ENCODE data around the gene ZNF750. TPM values are rescaled to one million over a fixed set of nuclear protein-coding genes. Genes with fewer than 3 reads are reported as not detected.

ZNF750 gene
- total and polyA plus RNA-seq, 7 donors = 0.01 TPM; not detected in 6

DNA sequence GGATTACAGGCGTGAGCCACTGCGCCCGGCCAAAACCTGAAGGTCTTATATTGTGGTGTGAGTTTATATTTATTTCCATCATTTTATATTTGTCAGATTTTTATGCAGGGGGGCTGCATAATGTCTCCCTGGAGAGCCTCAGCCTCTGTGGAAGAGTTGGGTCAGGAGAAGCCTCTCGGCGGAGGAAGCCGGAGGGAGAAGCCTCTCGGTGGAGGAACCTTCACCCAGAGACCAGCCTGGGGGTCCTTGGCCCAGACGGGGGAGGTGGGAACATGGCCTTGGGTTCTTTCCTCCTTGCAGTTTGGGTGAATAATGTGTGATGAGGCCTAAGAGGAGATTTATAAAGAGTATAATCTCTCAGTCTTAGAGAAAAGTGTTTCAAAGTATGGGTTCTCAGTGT lies 22.4 kb upstream of the ZNF750 start:
- Histone ChIP-seq H3K36me3 (no peaks in the 10 kb centered on the region), H3K4me3 (no peak overlapping the region), H3K9me3 (no peaks in the 10 kb centered on the region), H3K27me3 (no peaks in the 10 kb centered on the region), H3K27ac (no peak overlapping the region), H3K4me1 (peaks cover 0 to 27% (median 19%) of the 10 kb centered on the region in 4 donors)
- TF ChIP-seq POLR2A (IDR thresholded peaks at IDR 0.05) (no peak), CTCF (IDR thresholded peaks at IDR 0.05) (no peak), POLR2AphosphoS5 (IDR thresholded peaks at IDR 0.05) (no peak), EP300 (IDR thresholded peaks at IDR 0.05) (no peak)
- WGBS, 2 donors = 96 to 97% methylated on average over 8 of the region's 8 CpGs
- DNase-seq = no peak
- intact Hi-C loops (cut with DNase I) = no loop called here

- no peaks in the 10 kb centered on the region for H3K27me3 ChIP-seq
- intact Hi-C loops (cut with DNase I) = no loop called here
- H3K36me3 ChIP-seq = no peaks in the 10 kb centered on the region
- H3K27ac ChIP-seq = no peak overlapping the region
- H3K9me3 ChIP-seq = no peaks in the 10 kb centered on the region
- no peak for DNase-seq
- WGBS, 2 donors = 97% methylated on average over 12 of the region's 12 CpGs
- TF ChIP-seq POLR2A (IDR thresholded peaks at IDR 0.05) (no peak), POLR2AphosphoS5 (IDR thresholded peaks at IDR 0.05) (no peak), EP300 (IDR thresholded peaks at IDR 0.05) (no peak), CTCF (IDR thresholded peaks at IDR 0.05) (no peak)
- peaks cover 0 to 23% (median 19%) of the 10 kb centered on the region in 4 donors for H3K4me1 ChIP-seq
- H3K4me3 ChIP-seq = no peak overlapping the region
Measured at GRCh38 chr17:82861393-82861775, 21.6 kb upstream of the ZNF750 start.

DNA sequence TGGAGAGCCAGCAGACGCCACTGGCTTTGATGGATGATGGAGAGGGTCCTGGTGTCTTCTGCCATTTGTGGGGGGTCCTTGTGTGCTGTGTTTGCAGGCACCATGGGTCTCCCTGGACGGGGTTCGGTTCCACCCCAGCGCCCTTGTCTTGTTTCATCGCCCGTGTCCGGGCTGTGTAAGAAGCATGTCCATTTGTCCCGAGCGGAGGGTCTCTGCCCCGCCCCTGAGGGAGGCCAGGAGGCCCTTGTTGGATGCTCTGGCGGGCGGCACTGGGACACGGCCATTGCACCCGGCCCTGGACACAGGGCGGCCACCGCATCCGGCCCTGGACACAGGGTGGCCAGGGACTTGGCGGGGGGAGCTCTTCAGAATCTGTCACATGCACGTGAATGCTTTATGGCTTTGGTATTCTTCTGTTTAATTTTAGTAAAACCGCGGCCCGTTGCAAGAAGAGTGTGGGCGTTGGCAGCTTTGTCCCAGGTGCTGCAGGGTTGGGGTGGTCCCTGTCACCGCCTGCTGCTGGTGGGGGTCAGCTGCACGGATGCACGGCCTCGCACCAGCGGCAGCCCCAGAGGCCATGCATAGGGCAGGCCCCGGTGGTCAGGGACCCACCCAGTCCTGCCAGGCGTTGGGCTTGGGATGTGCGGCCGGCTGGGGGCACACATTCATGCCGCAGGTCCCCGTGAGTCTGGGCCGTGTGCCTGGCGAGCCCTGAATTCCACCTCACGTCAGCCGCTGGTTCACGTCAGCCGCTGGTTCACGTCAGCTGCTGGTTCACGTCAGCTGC lies 21.0 kb upstream of the ZNF750 start:
- WGBS, 2 donors = 86 to 93% methylated on average over 42 of the region's 42 CpGs
- no peaks in the 10 kb centered on the region for H3K27me3 ChIP-seq
- H3K36me3 ChIP-seq = no peaks in the 10 kb centered on the region
- H3K4me3 ChIP-seq = no peak overlapping the region
- TF ChIP-seq POLR2AphosphoS5 (IDR thresholded peaks at IDR 0.05) (no peak), EP300 (IDR thresholded peaks at IDR 0.05) (no peak), CTCF (IDR thresholded peaks at IDR 0.05) (no peak), POLR2A (IDR thresholded peaks at IDR 0.05) (no peak)
- no peak for DNase-seq
- H3K27ac ChIP-seq = no peak overlapping the region
- peaks cover 0 to 22% (median 17%) of the 10 kb centered on the region in 4 donors for H3K4me1 ChIP-seq
- H3K9me3 ChIP-seq = no peaks in the 10 kb centered on the region
- intact Hi-C loops (cut with DNase I) = no loop called here

DNA sequence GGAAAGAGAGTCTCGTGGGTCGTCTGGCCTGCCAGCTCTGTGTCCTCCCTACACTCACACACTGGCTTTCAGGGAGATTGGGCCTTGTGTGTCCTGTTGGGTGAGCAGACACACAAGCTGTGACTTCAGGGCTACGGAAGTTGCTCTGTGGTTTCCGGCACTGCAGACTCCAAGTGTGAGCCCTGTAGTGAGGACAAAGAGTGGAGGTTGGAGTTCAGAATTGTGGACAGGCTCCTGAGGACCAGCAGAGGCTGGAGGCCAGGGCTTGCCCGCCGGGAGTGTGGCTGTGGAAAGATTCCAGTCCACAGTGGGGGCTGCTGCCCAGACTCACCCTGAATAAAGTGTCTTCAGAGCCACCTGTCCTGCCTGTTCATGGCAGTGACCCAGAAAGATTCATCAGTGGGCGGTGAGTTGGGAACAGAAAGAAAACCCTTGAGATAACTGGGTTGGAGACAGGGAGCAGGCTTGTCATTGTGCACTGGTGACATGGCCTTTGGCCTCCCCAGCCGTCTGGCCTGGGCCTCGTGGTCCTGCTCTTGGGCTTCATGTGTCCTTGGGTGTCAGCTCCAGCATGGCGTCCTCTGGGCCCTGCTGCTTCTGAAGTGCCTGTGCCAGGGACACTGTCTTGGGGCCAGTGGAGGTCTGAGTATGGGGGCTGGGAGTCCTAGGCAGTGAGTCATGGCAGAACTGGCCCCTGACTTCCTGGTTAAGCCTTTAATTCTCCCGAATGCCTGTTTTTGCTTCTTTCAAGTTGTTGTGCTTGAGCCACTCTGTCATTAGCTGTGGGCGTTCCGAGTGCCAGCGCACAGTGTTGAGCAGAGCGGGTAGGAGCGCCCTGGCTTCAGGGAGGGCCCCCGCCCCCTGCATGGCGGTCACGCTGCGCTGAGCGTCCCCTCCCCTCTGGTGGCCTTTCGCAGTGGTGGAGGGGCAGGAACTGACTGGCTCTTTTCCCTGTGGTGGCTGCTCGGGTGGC lies 19.9 kb upstream of the ZNF750 start:
- DNase-seq = no peak
- Histone ChIP-seq H3K27me3 (no peaks in the 10 kb centered on the region), H3K36me3 (peaks cover 0 to 2% (median 0%) of the 10 kb centered on the region in 4 donors), H3K27ac (peak overlapping the region; percentile 10 to 42 (median 20)), H3K4me3 (peak overlapping the region in 1 of 4 donors; percentile 4), H3K4me1 (peaks cover 0 to 18% (median 14%) of the 10 kb centered on the region in 4 donors), H3K9me3 (no peaks in the 10 kb centered on the region)
- intact Hi-C loops (cut with DNase I) = no loop called here
- WGBS, 2 donors = 64 to 85% methylated on average over 23 of the region's 23 CpGs
- TF ChIP-seq POLR2A (IDR thresholded peaks at IDR 0.05) (no peak), EP300 (IDR thresholded peaks at IDR 0.05) (no peak), CTCF (IDR thresholded peaks at IDR 0.05) (no peak), POLR2AphosphoS5 (IDR thresholded peaks at IDR 0.05) (no peak)
